ENCODE results near the gene TDRD9. TPM values are rescaled to one million over a fixed set of nuclear protein-coding genes. Genes with fewer than 3 reads are reported as not detected.

Gene TDRD9
- total RNA-seq, 4 donors from 2014 or later: 0.17 to 1.5 (median 0.31) TPM; not detected in 1

DNA sequence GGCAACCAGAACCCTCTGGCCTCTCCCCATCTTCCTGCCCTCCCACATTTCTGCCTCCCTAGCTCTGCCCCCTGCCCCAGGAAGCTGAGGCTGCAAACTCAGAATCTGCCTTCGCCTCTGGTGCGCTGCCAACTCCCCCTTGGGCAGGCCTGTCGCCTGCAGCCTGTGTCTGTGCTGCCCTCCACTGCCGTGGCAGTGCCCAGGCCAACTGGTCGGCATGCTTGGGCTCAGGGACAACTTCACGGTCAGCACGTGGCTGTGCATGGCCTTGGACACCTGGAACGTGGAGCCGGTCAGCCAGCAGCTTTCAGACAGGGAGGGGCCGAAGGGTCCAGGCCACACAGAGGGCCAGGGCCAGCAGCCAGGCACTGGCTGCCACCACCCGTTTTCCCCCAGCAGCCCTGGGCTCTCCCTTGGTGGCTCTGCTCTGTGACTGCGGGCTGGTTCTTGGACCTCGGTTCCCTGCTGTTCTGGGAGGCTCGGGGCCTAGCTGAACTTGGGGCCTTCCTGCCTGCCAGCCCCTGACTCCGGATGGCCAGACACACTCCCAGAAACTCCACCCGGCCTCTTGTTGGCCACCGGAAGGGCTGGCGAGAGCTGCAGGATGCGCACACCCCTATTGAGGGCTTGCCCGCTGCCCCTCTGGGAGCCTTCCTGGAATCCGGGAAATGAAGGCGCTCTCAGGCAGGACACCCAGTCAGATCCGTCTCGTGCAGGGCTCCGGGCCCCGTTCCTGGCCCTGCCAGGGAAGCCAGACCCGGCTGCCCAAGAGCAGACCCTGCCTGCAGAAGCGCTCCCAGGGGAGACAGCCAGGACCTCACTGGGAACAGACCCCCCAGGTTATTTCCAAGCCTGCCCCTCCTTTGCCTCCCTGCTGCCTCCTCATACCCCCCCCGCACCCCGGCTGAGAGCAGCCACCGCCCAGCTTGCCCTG is 46.7 kb upstream of the TDRD9 start:
- DNase-seq: peak in 1 of 2 donors; percentile 24
- H3K27me3 ChIP-seq: no peaks in the 10 kb centered on the region
- H3K9me3 ChIP-seq: no peaks in the 10 kb centered on the region
- H3K4me1 ChIP-seq: peaks cover 20 to 25% of the 10 kb centered on the region in 2 donors
- H3K4me3 ChIP-seq: no peak overlapping the region
- no peaks in the 10 kb centered on the region for H3K36me3 ChIP-seq
- H3K27ac ChIP-seq: peak overlapping the region in 2 of 4 donors; percentile 23 to 33
- intact Hi-C loops (cut with DNase I; ENCODE audit: low total_unique reads): no loop called here
- in situ Hi-C loops (cut with MboI; ENCODE audit: low sequenced_read_pairs in 4 of 4): no loop called here
- no peak for TF ChIP-seq POLR2A (IDR thresholded peaks at IDR 0.05)
- TF ChIP-seq, protein P1, sequence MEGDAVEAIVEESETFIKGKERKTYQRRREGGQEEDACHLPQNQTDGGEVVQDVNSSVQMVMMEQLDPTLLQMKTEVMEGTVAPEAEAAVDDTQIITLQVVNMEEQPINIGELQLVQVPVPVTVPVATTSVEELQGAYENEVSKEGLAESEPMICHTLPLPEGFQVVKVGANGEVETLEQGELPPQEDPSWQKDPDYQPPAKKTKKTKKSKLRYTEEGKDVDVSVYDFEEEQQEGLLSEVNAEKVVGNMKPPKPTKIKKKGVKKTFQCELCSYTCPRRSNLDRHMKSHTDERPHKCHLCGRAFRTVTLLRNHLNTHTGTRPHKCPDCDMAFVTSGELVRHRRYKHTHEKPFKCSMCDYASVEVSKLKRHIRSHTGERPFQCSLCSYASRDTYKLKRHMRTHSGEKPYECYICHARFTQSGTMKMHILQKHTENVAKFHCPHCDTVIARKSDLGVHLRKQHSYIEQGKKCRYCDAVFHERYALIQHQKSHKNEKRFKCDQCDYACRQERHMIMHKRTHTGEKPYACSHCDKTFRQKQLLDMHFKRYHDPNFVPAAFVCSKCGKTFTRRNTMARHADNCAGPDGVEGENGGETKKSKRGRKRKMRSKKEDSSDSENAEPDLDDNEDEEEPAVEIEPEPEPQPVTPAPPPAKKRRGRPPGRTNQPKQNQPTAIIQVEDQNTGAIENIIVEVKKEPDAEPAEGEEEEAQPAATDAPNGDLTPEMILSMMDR (IDR thresholded peaks at IDR 0.05 in 4 of 5, conservative IDR thresholded peaks at IDR 0.05 in 1 of 5): no peak
- ATAC-seq: peak in 1 of 2 donors; percentile 34

DNA sequence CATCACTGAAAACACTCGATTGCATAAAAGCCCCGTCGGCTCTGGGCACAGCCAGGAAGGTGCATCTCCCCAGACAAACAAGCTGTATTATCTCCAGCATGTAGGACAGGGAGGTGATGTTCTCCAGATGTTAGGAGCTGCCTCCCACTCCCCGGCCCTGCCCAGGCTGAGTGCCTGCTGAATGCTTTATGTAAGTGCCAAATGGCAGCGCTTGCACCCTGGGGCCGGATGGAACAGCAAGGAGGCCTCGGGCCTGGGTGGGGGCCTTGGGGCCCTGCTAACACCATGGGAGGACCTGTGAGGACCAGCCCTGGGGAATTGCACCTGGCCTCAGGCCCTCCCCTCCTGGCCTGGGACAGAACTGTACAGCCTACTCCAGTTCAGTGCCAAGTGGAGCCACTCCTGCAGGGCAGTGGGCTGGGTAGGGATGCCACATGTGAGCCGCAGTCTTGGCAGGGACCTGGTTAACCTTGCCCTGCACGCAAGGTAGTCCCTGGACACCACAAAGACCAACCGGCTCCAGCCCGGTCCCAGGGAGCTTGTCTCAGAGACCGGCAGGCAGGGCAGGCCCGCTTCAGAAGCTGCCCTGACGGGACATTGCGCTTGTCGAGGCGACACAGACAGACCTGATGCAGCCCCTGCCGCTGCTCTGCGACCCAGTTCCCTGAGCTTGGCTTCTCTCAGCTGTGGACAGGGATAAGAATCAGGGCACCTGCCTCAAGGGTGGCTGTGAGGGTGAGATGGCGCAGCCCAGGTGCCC is 45.6 kb upstream of the TDRD9 start:
- no peak overlapping the region for H3K27ac ChIP-seq

DNA sequence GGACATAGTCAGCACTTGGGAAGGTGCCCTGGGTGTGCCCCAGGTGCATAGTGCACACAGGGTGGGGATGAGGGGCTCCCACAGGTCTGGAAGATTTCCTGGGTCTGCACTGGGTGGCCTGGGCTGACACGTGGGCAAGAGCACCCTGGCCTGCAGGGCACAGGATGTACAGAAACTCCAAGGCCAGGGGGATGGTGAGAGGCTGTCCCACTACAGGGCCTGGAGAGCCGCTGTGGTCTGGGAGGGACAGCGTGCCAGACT is 45.1 kb upstream of the TDRD9 start:
- H3K36me3 ChIP-seq: no peaks in the 10 kb centered on the region
- no peak overlapping the region for H3K27ac ChIP-seq
- intact Hi-C loops (cut with DNase I; ENCODE audit: low total_unique reads) (no loop called here), in situ Hi-C loops (cut with MboI; ENCODE audit: low sequenced_read_pairs in 4 of 4) (no loop called here)
- H3K27me3 ChIP-seq: no peaks in the 10 kb centered on the region
- no peak for TF ChIP-seq POLR2A (IDR thresholded peaks at IDR 0.05)
- TF ChIP-seq, protein P1 (IDR thresholded peaks at IDR 0.05 in 4 of 5, conservative IDR thresholded peaks at IDR 0.05 in 1 of 5): no peak
- DNase-seq: no peak
- no peak overlapping the region for H3K4me3 ChIP-seq
- H3K9me3 ChIP-seq: no peaks in the 10 kb centered on the region
- ATAC-seq: no peak
- peaks cover 20 to 25% of the 10 kb centered on the region in 2 donors for H3K4me1 ChIP-seq

More for the DNA sequence above, 45.6 kb upstream of the TDRD9 start:
- no peak for TF ChIP-seq POLR2A (IDR thresholded peaks at IDR 0.05)
- TF ChIP-seq, protein P1 (IDR thresholded peaks at IDR 0.05 in 4 of 5, conservative IDR thresholded peaks at IDR 0.05 in 1 of 5): no peak
- Histone ChIP-seq H3K9me3 (no peaks in the 10 kb centered on the region), H3K27me3 (no peaks in the 10 kb centered on the region), H3K36me3 (no peaks in the 10 kb centered on the region), H3K4me1 (peaks cover 20 to 25% of the 10 kb centered on the region in 2 donors), H3K4me3 (no peak overlapping the region)
- intact Hi-C loops (cut with DNase I; ENCODE audit: low total_unique reads): no loop called here
- in situ Hi-C loops (cut with MboI; ENCODE audit: low sequenced_read_pairs in 4 of 4): no loop called here
- DNase-seq: no peak
- ATAC-seq: no peak

DNA sequence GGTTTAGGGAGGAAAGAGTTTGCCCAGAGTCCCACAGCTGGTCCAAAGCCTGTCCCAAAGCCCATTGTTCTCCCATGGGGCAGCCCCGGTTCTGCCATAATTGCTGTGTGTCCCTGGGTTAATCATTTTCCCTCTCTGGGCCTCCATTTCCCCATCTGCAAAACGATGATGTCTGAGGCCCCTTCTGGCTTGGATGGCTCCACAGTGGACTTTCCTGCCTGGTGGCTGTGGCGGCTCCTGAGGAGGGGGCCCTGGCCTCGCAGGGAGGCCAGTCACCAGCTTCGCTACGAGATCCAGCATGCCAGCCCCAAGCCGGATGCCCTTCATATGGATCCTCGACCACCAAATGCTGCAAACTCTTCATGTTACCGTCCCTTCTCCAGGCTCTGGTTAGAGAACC is 43.4 kb upstream of the TDRD9 start:
- intact Hi-C loops (cut with DNase I; ENCODE audit: low total_unique reads): no loop called here
- DNase-seq: no peak
- no peak for ATAC-seq
- Histone ChIP-seq H3K27me3 (no peaks in the 10 kb centered on the region), H3K36me3 (no peaks in the 10 kb centered on the region), H3K27ac (no peak overlapping the region), H3K4me3 (no peak overlapping the region), H3K9me3 (no peaks in the 10 kb centered on the region), H3K4me1 (peaks cover 20 to 23% of the 10 kb centered on the region in 2 donors)
- TF ChIP-seq, protein P1 (IDR thresholded peaks at IDR 0.05 in 4 of 5, conservative IDR thresholded peaks at IDR 0.05 in 1 of 5): no peak
- no peak for TF ChIP-seq POLR2A (IDR thresholded peaks at IDR 0.05)
- in situ Hi-C loops (cut with MboI; ENCODE audit: low sequenced_read_pairs in 4 of 4): no loop called here
